NCI-H2081 treated with DMSO at 0.1 percent for 48 hours (cell line): ENCODE measurements around the gene MYCT1.

ENCODE experiments used
- DNase-seq: peaks from one replicate; lab custom pipeline; 2025; lab: John Stamatoyannopoulos, UW

The MYCT1 gene

DNA sequence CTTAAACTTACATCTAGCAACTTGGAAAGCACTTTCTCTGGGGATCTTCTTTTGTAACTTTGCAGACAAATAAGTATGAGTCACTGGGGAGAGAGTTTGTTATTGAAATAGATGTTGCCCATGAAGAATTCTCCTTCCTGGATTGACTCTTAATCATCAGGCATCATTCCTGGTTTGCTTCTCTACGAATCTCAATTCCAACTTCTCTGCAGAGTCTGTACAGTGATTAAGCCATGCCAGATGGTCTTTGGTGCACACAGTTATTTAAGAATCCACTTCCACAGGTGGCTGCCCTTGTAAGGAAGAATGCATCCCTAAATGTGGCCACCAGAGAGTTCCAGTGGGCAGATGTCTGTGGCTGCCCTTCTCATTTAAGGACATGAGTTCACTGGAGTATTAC is 25.7 kb downstream of the MYCT1 start:
- no peak for DNase-seq

DNA sequence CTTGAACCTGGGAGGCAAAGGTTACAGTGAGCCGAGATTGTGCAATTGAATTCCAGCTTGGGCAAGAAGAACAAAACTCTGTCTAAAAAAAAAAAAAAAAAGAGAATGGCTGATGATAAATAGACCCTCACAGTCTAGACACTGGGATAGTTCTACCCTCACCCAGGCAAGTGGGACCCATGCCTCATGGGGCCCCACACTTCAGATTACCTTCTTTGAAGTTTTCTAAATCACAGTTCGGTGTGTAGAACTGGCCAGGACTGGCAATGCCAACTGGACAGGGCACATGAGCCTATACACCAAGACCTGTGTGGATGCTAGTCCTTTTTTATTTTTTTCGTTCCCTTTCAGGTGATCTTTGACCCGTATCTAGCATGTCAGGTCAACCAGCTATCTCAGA is 28.6 kb downstream of the MYCT1 start:
- DNase-seq, result no peak

DNA sequence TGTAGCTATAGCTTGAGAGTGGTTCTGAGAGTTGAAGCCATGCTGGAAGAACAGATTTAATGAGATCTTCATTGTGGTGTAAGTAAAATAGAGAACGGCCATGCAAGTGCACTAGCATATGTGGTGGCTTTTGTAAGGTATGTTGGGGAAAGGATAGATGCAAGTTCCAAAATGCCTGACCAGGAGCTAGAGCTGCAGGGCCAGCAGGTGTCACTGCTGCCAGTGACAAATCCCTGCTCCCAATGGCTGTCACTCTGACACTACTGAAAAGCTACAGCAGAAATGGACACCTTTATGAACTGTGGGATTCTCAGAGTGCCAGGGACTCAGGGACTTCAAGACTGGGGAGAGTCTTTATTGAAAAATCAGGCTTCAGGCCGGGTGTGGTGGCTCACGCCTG is 29.8 kb downstream of the MYCT1 start:
- no peak for DNase-seq

DNA sequence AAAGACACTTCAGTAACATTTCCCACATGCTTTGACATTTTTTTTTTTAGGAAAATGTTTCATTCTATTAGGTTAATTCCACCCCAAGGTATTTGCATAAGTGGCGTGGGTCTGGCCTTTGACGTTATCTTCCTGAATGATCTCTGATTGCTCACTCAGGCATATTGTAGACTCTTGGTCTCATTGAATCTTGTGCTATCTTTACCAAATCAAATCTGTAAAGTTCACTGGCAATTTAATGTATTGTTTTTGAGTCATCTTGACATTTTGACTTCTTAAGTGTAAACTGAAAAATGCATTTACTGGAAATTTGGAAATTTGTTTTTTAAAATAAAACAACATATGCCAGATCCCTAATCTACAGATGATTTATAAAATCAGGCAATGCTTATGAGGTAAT is 36.9 kb downstream of the MYCT1 start:
- DNase-seq, result no peak

DNA sequence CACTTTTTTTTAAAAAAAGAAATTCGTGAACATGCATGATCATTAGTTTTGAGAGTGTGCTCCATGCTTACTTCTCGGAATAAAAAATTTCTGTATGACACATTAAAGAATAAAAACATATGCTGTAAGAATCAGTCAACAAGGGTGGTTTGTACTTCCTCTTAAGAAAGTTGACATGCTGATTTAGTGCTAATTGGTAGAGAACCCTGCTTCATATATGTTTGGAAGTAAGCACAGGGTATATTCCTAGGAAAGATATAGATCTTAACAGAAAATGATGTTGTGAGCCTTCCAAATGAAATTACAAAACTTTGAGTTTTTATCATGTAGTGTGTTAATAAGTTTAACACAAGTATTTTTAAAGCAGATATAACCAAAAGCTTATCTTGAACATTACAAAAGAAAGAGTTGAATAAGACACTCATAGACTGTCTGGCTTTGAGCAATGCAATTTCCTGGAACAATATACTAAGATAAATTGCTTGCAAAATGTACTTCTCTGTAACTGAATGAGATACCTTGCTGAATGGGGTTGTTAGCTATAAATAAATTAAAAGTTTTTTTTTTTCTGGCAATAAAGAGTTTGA is 39.1 kb downstream of the MYCT1 start:
- DNase-seq, result no peak

DNA sequence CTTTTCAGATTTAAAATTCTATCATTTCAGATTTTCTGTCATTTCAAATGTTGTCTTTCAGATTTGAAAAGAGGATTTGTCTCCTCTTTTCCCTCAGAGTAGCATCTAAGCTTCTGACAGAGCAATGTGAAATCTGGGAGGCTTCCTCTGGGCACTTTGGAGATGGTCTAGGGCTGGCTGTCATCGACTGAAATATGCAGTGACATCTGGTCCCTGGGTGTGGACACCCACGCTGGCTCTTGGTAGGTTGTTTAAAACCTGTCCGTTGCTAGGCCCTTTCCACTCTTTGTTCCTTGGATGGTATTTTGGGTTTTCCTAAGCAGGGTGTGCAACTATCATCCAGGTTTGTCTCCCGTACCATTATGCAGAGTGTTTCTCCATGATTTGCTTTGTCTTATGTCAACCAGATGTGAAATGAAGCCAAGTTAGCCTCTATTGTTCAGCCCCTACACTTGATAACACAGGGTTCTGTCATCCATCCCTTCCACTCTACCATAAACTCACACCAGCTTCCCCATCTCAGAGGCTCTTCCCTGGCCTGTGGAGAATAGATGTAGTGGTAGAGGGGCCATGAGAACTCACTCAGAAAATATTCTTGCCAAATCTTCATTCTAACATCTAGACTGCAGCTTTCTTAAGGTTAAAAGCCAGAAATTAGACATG is 47.9 kb downstream of the MYCT1 start:
- DNase-seq, result no peak

DNA sequence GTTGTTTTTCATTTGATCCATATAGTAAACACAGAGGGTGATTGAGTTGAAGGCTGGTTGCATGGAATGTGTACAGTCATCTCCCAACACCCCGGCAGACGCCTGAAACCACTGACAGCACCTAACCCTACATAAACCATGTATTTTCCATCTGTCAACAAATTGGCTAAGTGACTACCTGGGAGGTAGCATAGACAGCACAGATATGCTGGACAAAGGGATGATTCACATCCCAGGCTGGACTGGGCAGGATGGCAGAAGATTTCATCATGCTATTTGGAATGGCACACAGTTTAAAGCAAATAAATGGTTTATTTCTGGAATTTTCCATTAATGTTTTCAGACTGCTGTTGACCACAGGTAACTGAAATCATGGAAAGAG is 48.5 kb downstream of the MYCT1 start:
- no peak for DNase-seq

DNA sequence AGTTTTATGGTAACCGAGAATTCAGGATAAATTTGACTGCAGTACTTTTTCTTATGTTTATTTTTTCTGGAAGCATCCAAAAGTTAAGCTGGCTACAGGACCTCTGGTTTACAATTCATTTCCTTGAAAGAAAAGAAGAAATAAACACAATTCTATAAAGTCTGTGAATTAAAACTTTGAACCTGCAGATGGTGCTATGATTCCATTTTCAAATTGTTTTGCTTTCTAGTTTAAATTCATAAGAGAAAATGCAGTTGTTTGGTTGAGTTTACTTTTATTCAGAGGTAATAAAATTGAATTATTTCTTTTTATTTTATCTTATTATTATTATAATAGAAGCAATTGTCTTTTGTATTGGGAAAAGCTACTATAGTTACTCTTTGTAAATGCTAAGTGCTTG is 51.1 kb downstream of the MYCT1 start:
- DNase-seq, result no peak

DNA sequence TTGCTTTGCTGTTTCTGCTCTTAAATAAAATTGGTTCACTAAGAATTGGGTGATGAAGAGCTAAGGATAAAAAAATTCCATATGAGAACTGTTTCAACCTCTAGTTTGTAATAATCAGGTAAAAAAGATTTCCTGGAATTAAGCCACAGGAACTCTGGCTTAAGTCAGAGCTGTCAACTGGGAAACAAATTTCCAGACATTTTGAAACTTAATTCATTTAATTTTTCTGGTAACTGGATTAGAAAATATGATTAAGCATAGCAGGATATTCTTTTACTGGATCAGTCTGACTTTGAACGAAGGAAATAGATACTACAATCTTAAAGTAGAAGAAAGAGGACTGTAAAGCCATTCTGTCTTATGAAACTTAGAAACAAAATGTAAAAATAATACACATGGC is 51.6 kb downstream of the MYCT1 start:
- DNase-seq, result no peak

DNA sequence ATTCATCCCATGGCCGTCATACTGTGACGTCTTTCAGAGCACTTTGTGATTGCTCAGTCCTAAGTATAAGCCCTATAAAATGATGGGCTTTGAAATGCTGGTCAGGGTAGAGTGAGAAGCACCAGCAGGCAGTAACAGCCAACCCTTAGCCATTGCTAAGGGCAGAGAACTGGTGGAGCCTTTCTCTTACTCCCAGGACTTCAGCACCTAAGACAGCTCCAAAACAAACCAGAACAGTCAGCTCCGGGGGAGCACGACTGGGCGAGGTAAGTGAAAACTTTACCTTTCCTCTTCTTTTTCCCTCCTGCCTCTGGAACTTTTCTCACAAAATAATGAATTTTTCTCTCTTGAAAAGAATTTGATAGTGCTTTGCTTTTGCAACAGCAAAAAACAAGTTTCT is 53.0 kb downstream of the MYCT1 start, which contains the start of gene VIP:
VIP (plus strand) TSS at position 104 of the 400 bp plus-strand sequence. CDS start 1,381 bp downstream, outside the sequence.
- no peak for DNase-seq

DNA sequence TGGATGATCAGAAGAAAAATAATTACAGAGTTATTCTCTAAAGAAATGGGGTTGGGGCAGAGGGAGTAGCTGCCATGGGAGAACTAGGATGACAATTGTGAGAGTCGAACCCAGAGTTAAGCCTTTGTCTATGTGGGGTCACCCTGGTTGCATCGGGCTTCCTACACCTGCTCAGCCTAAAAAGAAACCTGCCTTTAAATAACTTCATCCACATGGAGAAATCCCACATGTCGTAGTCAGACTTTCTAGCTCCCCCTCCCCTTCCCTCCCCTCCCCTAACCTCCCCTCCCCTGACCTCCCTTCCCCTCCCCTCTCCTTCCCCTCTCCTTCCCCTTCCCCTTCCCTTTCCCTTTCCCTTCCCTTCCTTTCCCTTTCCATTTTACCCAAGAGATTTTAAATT is 67.6 kb downstream of the MYCT1 start:
- no peak for DNase-seq

DNA sequence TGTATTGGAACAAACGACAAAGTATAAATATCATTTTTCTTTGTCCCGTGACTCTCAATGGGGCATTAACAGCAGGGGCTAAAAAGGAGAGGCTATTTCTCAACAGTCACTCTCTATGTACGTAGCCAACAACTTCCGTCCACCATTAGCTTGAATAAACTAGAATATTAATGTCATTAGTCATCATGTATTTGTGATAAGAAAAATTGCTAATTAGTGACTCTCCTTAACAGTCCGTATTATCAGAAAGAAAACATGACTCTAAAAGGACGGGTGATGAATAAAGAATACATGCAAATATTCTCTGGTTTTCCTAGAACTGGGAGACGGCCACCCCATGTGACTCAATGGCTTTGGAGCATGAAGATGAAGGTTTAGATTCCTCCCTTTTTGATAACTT is 71.5 kb downstream of the MYCT1 start:
- no peak for DNase-seq

DNA sequence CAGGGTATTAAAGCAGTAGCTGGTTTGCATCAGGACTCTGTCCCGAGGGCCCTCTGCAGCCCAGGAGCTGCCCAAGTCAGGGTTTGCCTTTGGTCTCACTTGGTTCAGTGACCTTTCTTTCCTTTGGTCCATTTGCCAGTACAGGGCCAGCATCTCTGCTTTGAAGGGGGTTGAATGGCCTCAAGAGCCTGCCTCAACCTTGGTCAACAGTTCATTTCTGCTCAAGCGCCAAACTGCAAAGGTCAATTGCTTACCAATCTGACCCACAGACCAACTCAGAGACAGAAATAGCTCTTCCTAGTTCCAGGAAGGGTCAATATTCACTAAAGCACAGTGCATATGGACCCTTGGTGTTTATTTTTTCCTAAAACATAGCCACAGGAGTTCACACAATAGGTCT is 72.3 kb downstream of the MYCT1 start:
- DNase-seq, result no peak

DNA sequence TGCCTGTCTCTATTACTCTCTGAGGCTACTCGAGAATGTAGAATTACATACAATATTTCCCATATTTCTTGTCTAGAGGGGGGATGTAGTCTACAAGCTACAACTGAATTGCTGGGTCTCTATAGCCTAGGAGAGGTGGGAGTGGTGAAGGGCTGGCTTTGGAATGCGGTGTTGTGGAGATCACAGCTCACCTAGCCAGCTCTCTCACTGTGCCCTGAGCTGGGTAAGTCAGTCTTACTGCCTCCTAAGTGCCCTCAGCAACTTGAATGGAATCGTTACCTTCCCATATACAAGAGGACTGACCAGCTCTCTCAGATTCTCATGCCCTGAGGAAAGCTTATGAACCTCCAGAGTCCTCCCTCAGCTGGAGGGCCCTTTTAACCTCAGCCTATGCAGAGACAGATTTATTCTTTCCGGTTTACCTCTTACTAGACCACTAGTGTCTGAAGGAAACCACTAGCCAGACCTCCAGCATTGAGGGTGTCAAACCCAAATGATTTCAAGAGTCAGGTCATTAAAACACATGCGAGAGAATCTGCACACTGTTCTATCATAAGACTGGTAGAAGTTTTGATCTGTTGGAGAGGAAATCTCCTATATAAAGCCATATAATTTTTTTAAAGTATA is 73.5 kb downstream of the MYCT1 start:
- DNase-seq, result no peak
